ENCODE results near the gene IFITM10. TPM values are rescaled to one million over a fixed set of nuclear protein-coding genes. Genes with fewer than 3 reads are reported as not detected.

Gene IFITM10
- total RNA-seq, 1 experiment from 2014 or later, result not detected

- peak overlapping the region; percentile 50 for H3K4me3 ChIP-seq (ENCODE audit: low read depth, low read length, poor library complexity, severe bottlenecking)
- DNase-seq (ENCODE audit: low spot score), result peak; percentile 70
- TF ChIP-seq EZH2 (IDR thresholded peaks at IDR 0.05; ENCODE audit: borderline replicate concordance, low read depth, low read length, poor library complexity, severe bottlenecking) (no peak), CTCF (conservative IDR thresholded peaks at IDR 0.05; ENCODE audit: low read depth, low read length) (peak; percentile 89)
- no TSS peak for BruUV-seq (replicated peaks)
- H3K4me1 ChIP-seq (ENCODE audit: insufficient read depth, low read length, poor library complexity, severe bottlenecking), result no peaks in the 10 kb centered on the region
- no peaks in the 10 kb centered on the region for H3K27me3 ChIP-seq (replicated peaks; ENCODE audit: insufficient read depth, low read depth, low read length, poor library complexity)
- H3K9me3 ChIP-seq (ENCODE audit: low read depth, low read length, poor library complexity, severe bottlenecking), result no peaks in the 10 kb centered on the region
- intact Hi-C loops (cut with micrococcal nuclease; ENCODE audit: unreplicated experiment), result loop anchor here (2.0 kb wide), 1 partner anchor 457 kb away; no protein-coding TSS in a partner anchor
- H3K27ac ChIP-seq (ENCODE audit: low read depth, low read length, poor library complexity, severe bottlenecking), result peak overlapping the region; percentile 42
- H3K36me3 ChIP-seq (ENCODE audit: insufficient read depth, low read length, poor library complexity, severe bottlenecking), result no peaks in the 10 kb centered on the region
- ChIA-PET POLR2A (ENCODE audit: low non-redundant PET) (interaction anchor here (0.6 kb wide), 1 partner anchor 139 kb away, joined by 9 read pairs; no protein-coding TSS in a partner anchor), CTCF (interaction anchor here (0.6 to 2.4 kb wide), 7 partner anchors 13 to 462 kb away, joined by 3 to 101 read pairs (median 5); no protein-coding TSS in a partner anchor)
Observed at GRCh38 chr11:1694064-1694845, 56.1 kb downstream of the IFITM10 start.

DNA sequence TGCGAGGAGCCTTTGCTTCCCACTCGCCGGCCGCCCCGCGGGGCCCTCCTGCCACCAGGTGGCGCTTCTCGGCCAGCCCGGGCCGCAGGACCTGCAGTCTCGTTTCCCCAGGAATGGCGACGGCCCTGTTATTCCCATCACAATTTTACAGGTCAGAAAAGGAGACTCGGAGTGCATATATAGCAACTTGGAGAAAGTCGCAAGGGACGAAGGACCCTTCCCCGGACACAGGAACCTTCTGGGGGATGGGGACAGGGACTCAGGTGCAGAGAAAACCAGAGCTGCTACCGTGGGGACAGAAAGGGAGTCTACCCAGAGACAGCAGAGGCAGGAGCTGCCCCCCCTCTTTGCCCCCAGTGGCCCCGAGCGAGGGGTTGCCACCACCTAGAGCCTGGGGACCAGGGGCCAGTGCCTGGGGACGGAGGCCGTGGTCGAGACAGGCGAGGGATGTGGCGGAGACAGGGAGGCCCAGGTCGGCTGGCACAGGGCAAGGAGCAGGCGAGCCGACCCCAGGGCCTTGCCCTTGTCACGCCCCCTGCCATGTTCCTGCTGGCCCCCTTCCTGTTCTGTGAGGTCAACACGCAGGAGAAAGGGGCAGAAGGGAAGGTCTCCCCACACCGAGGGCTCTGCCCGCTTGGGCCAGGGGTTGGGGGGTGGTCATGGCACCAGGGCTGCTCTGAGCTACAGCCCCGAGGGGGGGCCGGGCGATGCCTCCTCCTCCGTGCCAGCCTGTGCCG lies 56.9 kb downstream of the IFITM10 start:
- peak overlapping the region; percentile 50 for H3K4me3 ChIP-seq (ENCODE audit: low read depth, low read length, poor library complexity, severe bottlenecking)
- no peaks in the 10 kb centered on the region for H3K27me3 ChIP-seq (replicated peaks; ENCODE audit: insufficient read depth, low read depth, low read length, poor library complexity)
- BruUV-seq (replicated peaks), result no TSS peak
- DNase-seq (ENCODE audit: low spot score), result peak; percentile 78
- TF ChIP-seq CTCF (conservative IDR thresholded peaks at IDR 0.05; ENCODE audit: low read depth, low read length) (peak; percentile 90), EZH2 (IDR thresholded peaks at IDR 0.05; ENCODE audit: borderline replicate concordance, low read depth, low read length, poor library complexity, severe bottlenecking) (no peak)
- POLR2A ChIA-PET (ENCODE audit: low non-redundant PET), result no interaction called here
- intact Hi-C loops (cut with micrococcal nuclease; ENCODE audit: unreplicated experiment), result loop anchor here (1.0 to 2.0 kb wide), 3 partner anchors 139 to 463 kb away; no protein-coding TSS in a partner anchor
- no peaks in the 10 kb centered on the region for H3K36me3 ChIP-seq (ENCODE audit: insufficient read depth, low read length, poor library complexity, severe bottlenecking)
- no peaks in the 10 kb centered on the region for H3K9me3 ChIP-seq (ENCODE audit: low read depth, low read length, poor library complexity, severe bottlenecking)
- peak overlapping the region; percentile 42 for H3K27ac ChIP-seq (ENCODE audit: low read depth, low read length, poor library complexity, severe bottlenecking)
- no peaks in the 10 kb centered on the region for H3K4me1 ChIP-seq (ENCODE audit: insufficient read depth, low read length, poor library complexity, severe bottlenecking)
- CTCF ChIA-PET, result interaction anchor here (0.6 to 2.4 kb wide), 7 partner anchors 14 to 463 kb away, joined by 3 to 101 read pairs (median 5); no protein-coding TSS in a partner anchor

DNA sequence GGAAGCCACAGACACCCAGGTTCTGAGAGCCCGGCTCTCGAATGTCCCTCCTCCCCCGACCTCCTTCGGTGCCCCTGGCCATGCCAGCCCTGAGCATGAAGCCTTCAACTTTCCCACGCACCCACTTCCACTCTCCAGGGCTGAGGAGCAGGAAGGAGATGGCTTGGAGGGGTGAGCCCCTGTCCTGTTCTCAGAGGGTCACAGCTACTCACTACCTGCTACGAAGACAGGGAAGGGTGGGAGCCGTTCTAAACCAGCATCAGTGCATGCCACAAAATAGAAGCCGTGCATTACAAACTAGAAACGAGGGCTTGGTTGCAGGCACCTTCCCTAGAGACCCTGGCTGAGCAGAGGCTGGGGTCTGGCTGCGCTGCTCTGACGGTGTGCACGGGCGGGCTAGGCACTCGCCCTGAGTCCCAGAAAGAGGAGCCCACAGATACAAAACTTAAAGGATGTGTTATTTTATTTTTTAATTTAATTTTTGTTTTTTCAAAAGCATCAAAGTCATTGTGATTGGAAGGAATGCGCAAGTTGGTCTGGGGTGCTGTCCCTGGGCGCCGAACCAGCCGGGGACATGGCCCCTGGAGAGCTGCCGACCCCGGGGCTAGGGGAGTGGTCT lies 57.6 kb downstream of the IFITM10 start:
- ChIA-PET POLR2A (ENCODE audit: low non-redundant PET) (no interaction called here), CTCF (interaction anchor here (2.0 to 2.4 kb wide), 3 partner anchors 40 to 458 kb away, joined by 8 to 101 read pairs (median 44); no protein-coding TSS in a partner anchor)
- no peak overlapping the region for H3K27ac ChIP-seq (ENCODE audit: low read depth, low read length, poor library complexity, severe bottlenecking)
- H3K4me3 ChIP-seq (ENCODE audit: low read depth, low read length, poor library complexity, severe bottlenecking), result no peak overlapping the region
- H3K27me3 ChIP-seq (replicated peaks; ENCODE audit: insufficient read depth, low read depth, low read length, poor library complexity), result no peaks in the 10 kb centered on the region
- TF ChIP-seq CTCF (conservative IDR thresholded peaks at IDR 0.05; ENCODE audit: low read depth, low read length) (no peak), EZH2 (IDR thresholded peaks at IDR 0.05; ENCODE audit: borderline replicate concordance, low read depth, low read length, poor library complexity, severe bottlenecking) (no peak)
- no TSS peak for BruUV-seq (replicated peaks)
- no peaks in the 10 kb centered on the region for H3K4me1 ChIP-seq (ENCODE audit: insufficient read depth, low read length, poor library complexity, severe bottlenecking)
- intact Hi-C loops (cut with micrococcal nuclease; ENCODE audit: unreplicated experiment), result loop anchor here (1.0 to 2.0 kb wide), 2 partner anchors 139 to 464 kb away; no protein-coding TSS in a partner anchor
- no peak for DNase-seq (ENCODE audit: low spot score)
- no peaks in the 10 kb centered on the region for H3K9me3 ChIP-seq (ENCODE audit: low read depth, low read length, poor library complexity, severe bottlenecking)
- H3K36me3 ChIP-seq (ENCODE audit: insufficient read depth, low read length, poor library complexity, severe bottlenecking), result no peaks in the 10 kb centered on the region

All from A673 (cell line).